Upper lobe of right lung (tissue), 1 donor: ENCODE results near the gene ZNF695. TPM values are rescaled to one million over a fixed set of nuclear protein-coding genes. Genes with fewer than 3 reads are reported as not detected.

ENCODE experiments used
- ATAC-seq: fragments of 200-7000 bp; cut with Tn5 transposase; one replicate; pipeline ENCODE4 v1.9.1; 2020; ENCODE audit warnings: mild to moderate bottlenecking, moderate library complexity
- DNase-seq: peaks from one replicate; pipeline ENCODE4 v3.0.0-alpha.2; 2020
- H3K27ac ChIP-seq: fragments of 200-600 bp; one replicate; pipeline ENCODE4 v1.8.0; 2022
- H3K27me3 ChIP-seq: fragments of 200-600 bp; one replicate; pipeline ENCODE4 v1.8.0; 2022; ENCODE audit warnings: mild to moderate bottlenecking
- H3K36me3 ChIP-seq: fragments of 200-600 bp; one replicate; pipeline ENCODE4 v1.8.0; 2022
- H3K4me1 ChIP-seq: fragments of 200-600 bp; one replicate; pipeline ENCODE4 v1.8.0; 2022
- H3K4me3 ChIP-seq: fragments of 200-600 bp; one replicate; pipeline ENCODE4 v1.8.0; 2022; ENCODE audit warnings: mild to moderate bottlenecking
- H3K9me3 ChIP-seq: fragments of 200-600 bp; one replicate; pipeline ENCODE4 v1.8.0; 2022
- CTCF ChIP-seq: fragments of 200-600 bp; IDR thresholded peaks from one replicate; pipeline ENCODE4 v1.8.0; 2022; ENCODE audit warnings: antibody characterized with exemption
- intact Hi-C: fragments of 100-400 bp; cut with DNase I; formaldehyde crosslinking; loops from one replicate; pipeline ENCODE4 v1.11.0; 2022
- total RNA-seq: library from RNA; stranded (reverse); fragmentation: NEBNext Ultra II Directional; extraction: Animal tissue kit (Norgen Biotek cat#: 25700); gene quantifications from one replicate; pipeline ENCODE4 v1.2.1, GENCODE V29; 2021
- donor health status: DM: no; HTN: yes; CAD: no; lungs with severe emphysema.

ZNF695 gene
- total RNA-seq, 1 donor from 2014 or later = not detected

GRCh38 chr1:246951413-246951812 is 56.4 kb downstream of the ZNF695 start:
- intact Hi-C loops = no loop called here
- Histone ChIP-seq H3K36me3 (no peaks in the 10 kb centered on the region), H3K27ac (no peak overlapping the region), H3K4me3 (no peak overlapping the region), H3K4me1 (no peaks in the 10 kb centered on the region), H3K9me3 (no peaks in the 10 kb centered on the region), H3K27me3 (no peaks in the 10 kb centered on the region)
- ATAC-seq (no peak), DNase-seq (no peak)
- TF ChIP-seq CTCF = no peak

- Histone ChIP-seq H3K9me3 (no peaks in the 10 kb centered on the region), H3K4me3 (no peak overlapping the region), H3K27me3 (no peaks in the 10 kb centered on the region), H3K36me3 (no peaks in the 10 kb centered on the region), H3K4me1 (no peaks in the 10 kb centered on the region), H3K27ac (no peak overlapping the region)
- no peak for TF ChIP-seq CTCF
- no peak for ATAC-seq
- DNase-seq = no peak
- intact Hi-C loops = no loop called here
These were observed 57.9 kb downstream of the ZNF695 start for GRCh38 chr1:246949956-246950355.

GRCh38 chr1:246947255-246947654 is 60.6 kb downstream of the ZNF695 start:
- DNase-seq (no peak), ATAC-seq (peak; percentile 75)
- no peaks in the 10 kb centered on the region for H3K4me1 ChIP-seq
- no peak for TF ChIP-seq CTCF
- intact Hi-C loops = no loop called here
- H3K4me3 ChIP-seq = no peak overlapping the region
- H3K36me3 ChIP-seq = no peaks in the 10 kb centered on the region
- H3K27ac ChIP-seq = peak overlapping the region; percentile 56
- H3K27me3 ChIP-seq = no peaks in the 10 kb centered on the region
- no peaks in the 10 kb centered on the region for H3K9me3 ChIP-seq

- H3K4me1 ChIP-seq = no peaks in the 10 kb centered on the region
- H3K27ac ChIP-seq = peak overlapping the region; percentile 60
- no peaks in the 10 kb centered on the region for H3K27me3 ChIP-seq
- intact Hi-C loops = no loop called here
- H3K4me3 ChIP-seq = no peak overlapping the region
- no peaks in the 10 kb centered on the region for H3K36me3 ChIP-seq
- TF ChIP-seq CTCF = no peak
- DNase-seq = no peak
- ATAC-seq = no peak
- H3K9me3 ChIP-seq = no peaks in the 10 kb centered on the region
These were observed 61.5 kb downstream of the ZNF695 start for GRCh38 chr1:246946366-246946765.

Other genes starting within 250 kb of the ZNF695 start
- gene AHCTF1, start 76.1 kb downstream of the ZNF695 start, total RNA-seq = 28.8 TPM
- 3.2 TPM for gene ZNF670, start 70.8 kb upstream of the ZNF695 start, total RNA-seq
- 8.9 TPM for gene ZNF669, start 96.3 kb upstream of the ZNF695 start, total RNA-seq
- 23.5 TPM for gene ZNF124, start 164.0 kb upstream of the ZNF695 start, total RNA-seq
- not detected for gene VN1R5, start 248.0 kb upstream of the ZNF695 start, total RNA-seq